GM12865 (cell line): Measurements from ENCODE around the gene ZNRF1.
A peak's percentile ranks its signal among the peaks of the same experiment; 100 is the strongest.
"Not testable (repeated sequence)": the region's sequence is repeated elsewhere in the genome, so short reads cannot be mapped to it uniquely, and the experiment has no call there.

Source experiments
- DNase-seq: peaks from one replicate; pipeline ENCODE4 v3.0.0; 2010; ENCODE audit warnings: low read depth
- H3K4me3 ChIP-seq: 2 replicates; pipeline ENCODE4 v1.5.1; 2011; ENCODE audit warnings: mild to moderate bottlenecking, low read depth, low read length, control low read depth
- TF ChIP-seq, protein P1 (sequence below): IDR thresholded peaks from 2 replicates; pipeline ENCODE4 v1.5.1; 2011; ENCODE audit warnings: low read length, control low read depth, low read depth, inconsistent platforms; ENCODE audit not compliant: insufficient read depth; ENCODE audit errors: missing control alignments

The ZNRF1 gene

DNA sequence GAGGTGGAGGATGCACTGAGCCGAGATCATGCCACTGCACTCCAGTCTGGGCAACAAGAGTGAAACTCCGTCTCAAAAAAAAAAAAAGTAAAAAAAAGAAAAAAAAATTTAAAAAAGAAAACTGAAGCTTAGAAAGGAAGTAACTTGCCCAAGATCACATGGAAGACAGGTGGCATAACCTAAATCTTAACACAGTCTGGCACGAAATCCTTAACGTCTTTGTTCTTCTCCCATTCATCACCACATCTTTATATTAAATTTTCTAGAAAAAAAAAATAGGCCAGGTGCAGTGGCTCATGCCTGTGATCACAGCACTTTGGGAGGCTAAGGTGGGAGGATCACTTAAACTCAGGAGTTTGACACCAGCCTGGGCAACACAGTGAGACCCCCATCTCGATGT lies 23.2 kb upstream of the ZNRF1 start:
- no peak for DNase-seq
- H3K4me3 ChIP-seq = no peak overlapping the region

DNA sequence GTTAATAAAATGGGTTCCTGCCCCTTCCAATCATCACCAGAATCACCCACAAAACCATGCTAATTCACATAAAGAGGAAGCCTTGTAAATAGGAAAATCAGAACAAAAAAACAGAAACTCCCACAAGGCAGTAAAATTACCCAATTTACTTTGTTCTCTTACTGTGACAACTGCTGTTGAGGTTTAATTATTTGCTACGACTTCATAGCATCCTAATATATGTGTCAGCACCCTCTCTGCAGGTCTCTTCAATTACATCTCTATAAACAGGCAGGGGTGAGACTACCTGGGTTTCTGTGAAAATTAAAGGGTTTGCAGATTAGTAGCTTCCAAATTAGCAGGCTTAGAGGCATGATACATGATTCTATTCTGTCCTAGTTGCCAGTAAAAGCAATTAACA lies 16.6 kb upstream of the ZNRF1 start:
- no peak overlapping the region for H3K4me3 ChIP-seq
- no peak for DNase-seq
- TF ChIP-seq, protein P1, sequence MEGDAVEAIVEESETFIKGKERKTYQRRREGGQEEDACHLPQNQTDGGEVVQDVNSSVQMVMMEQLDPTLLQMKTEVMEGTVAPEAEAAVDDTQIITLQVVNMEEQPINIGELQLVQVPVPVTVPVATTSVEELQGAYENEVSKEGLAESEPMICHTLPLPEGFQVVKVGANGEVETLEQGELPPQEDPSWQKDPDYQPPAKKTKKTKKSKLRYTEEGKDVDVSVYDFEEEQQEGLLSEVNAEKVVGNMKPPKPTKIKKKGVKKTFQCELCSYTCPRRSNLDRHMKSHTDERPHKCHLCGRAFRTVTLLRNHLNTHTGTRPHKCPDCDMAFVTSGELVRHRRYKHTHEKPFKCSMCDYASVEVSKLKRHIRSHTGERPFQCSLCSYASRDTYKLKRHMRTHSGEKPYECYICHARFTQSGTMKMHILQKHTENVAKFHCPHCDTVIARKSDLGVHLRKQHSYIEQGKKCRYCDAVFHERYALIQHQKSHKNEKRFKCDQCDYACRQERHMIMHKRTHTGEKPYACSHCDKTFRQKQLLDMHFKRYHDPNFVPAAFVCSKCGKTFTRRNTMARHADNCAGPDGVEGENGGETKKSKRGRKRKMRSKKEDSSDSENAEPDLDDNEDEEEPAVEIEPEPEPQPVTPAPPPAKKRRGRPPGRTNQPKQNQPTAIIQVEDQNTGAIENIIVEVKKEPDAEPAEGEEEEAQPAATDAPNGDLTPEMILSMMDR = no peak

More for the DNA sequence above, 23.2 kb upstream of the ZNRF1 start:
- TF ChIP-seq, protein P1 = no peak

DNA sequence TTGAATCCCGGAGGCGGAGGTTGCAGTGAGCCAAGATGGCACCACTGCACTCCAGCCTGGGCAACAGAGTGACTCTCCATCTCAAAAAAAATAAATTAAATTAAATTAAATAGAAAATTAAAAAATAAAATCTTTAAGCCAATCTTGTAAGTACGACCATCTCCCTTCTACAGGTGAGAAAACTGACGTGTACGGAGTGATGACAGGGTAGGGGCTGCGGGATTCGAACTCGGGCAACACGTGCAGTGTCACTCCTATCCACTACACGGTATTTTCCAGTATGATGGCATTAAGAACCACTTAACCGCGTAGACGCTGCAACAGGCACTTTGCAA lies 14.7 kb upstream of the ZNRF1 start:
- DNase-seq = no peak
- TF ChIP-seq, protein P1 = no peak
- H3K4me3 ChIP-seq = peak overlapping the region; percentile 100

DNA sequence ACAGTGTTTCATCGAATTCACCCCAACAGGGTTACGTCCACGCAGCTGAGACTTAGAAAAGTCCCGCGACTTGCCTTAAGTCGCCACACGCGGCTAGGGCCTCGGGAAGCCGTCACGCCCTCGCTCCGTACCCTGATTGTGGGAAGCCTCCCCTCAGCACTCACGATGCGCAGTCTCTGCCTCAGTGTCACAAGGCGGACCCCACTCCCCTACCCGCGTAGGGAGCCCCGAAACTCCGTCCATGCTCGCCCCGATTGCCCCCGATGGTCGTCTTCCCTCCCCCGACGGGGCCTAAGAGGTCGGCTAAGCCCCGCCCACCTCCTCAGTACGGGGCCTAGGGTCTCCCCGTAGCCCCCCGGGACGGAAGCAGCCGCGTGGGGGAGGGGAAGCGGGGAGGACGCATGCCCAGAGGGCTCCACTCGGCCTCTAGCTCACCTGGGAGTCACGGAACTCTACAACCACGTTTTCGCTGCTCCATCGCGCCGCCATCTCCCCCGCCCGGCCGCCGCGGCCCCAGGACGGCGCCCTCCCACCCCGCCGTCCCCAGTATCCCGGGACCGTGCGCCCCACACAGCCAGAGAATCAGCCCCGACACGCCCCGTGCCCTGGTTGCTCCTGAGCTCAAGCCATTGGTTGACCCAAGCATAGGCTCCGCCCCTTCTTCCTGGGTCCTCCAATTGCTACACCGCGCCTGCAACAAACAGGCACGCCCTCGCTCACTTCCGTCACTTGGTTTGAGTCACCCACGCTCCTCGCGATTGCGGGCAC lies 14.1 kb upstream of the ZNRF1 start, which contains the start of gene WDR59:
Gene WDR59 (minus strand): TSS at position 595 of the 768 bp plus-strand sequence. CDS start 106 bp downstream, at position 489.
- H3K4me3 ChIP-seq = peak within 1 kb of the TSS; percentile 100
- peak; percentile 99 for DNase-seq
- TF ChIP-seq, protein P1 = no peak

DNA sequence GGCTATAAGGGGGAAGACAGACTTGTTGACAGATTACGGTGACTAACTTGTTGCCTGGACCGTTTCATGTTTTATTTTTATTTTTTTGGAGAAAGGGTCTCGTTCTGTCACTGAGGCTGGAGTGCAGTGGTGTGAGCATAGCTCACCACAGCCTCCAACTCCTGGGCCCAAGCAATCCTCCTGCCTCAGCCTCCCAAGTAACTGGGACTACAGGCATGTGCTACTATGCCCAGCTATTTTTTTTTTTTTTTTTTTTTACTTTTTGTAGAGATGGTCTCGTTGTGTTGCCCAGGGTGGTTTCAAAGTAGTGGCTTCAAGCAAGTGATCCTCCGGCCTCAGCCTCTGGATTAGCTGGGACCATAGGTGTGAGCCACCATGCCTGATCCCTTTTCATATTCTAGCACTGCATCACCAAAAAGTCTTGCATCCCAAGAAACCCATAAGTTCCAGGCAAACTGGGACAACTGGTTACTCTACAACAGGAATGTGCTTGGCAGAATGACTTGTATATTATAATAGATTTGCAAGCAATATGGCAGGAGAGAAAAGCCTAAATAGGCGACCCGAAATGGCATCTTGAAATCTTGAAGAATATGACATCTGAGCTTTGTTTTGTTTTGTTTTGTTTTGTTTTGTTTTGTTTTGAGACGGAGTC lies 11.7 kb upstream of the ZNRF1 start:
- no peak for DNase-seq
- no peak overlapping the region for H3K4me3 ChIP-seq
- TF ChIP-seq, protein P1 = no peak

DNA sequence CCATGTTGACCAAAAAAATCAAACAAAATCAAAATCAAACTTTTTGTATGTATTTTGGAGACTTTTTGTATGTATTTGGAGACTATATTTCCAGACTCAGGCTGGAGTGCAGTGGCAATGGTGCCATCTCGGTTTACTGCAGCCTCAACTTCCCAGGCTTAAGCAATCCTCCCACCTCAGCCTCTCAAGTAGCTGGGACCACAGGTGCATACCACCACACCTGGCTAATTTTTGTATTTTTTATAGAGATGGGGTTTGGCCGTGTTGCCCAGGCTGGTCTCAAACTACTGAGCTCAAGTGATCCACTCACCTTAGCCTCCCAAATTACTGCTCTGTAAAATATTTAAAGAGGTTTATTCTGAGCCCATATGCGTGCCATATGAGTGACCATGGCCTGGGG lies 9.0 kb upstream of the ZNRF1 start:
- DNase-seq, H3K4me3 ChIP-seq: not testable (repeated sequence)

DNA sequence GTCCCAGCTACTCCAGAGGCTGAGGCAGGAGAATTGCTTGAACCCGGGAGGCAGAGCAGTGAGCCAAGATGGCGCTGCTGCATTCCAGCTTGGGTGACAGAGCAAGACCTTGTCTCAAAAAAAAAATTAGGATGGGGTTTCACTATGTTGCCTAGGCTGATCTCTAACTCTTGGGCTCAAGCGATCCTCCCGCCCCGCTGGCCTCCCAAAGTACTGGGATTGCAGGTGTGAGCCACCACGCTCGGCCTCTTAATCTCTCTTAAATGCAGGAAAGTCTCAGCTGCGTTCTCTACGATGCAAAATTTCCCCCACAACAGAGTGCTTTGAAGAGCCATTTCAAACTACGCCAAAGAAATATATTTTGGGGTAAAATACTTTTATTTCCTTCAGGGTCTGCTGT lies 8.0 kb upstream of the ZNRF1 start:
- TF ChIP-seq, protein P1 = no peak
- no peak for DNase-seq
- H3K4me3 ChIP-seq = no peak overlapping the region
